Skin epidermis (tissue), 12 donors: Measurements from ENCODE around the gene PLA2G2C.

Experiments used
- H3K27ac ChIP-seq, 21 experiments: fragments of 200-600 bp; sonication (generic) in 11 of 21; one replicate each; pipeline ENCODE4 v1.5.0; 2020; ENCODE audit warnings: mild to moderate bottlenecking in 3 of 21, inconsistent platforms in 2 of 21, moderate library complexity in 2 of 21
- H3K4me3 ChIP-seq, 7 experiments: fragments of 200-600 bp; sonication (generic) in 2 of 7; one replicate each; pipeline ENCODE4 v1.5.0; 2020; ENCODE audit warnings: inconsistent platforms in 2 of 7, mild to moderate bottlenecking in 2 of 7, moderate library complexity in 1 of 7

Gene PLA2G2C

DNA sequence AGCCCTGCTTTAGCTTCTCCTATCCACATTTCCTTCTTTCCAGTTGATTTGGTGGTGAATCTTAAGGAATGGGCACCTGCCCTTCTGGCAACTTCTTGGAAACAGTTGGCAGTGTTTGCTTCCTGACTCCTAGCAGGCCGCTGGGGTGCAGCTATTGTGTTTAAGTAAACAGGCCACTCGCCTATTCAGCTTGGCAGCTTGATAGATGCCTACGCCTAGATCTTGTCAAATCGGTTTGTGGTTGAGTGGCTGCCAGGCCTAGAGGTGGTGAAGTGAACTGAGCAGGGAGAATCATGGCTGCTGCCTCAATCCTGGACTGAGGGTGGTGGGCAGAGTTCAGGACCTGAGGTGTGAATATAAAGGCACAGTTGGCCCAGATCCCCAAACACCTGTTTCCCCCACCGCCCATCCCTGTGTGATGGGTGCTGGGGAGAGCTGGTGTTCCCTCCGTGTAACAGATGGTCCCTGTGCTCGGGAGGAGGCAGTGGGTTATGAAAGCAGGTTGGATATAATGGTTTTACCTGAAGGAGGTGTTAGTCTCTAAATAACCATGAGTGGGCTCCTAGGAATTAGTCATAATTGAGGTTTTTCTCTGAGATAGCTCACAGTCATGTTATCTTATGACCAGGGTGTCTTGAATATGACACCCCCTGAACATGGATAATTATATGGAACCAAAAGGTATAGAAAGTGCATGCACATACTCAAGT, 940 bp upstream of the PLA2G2C start:
- Histone ChIP-seq H3K4me3 (no peak overlapping the region), H3K27ac (peak overlapping the region in 9 of 21 experiments; percentile 6 to 67 (median 49))

GRCh38 chr1:20184997-20185833, 1.1 kb downstream of the PLA2G2C start:
- peak overlapping the region; percentile 16 to 37 (median 23) for H3K4me3 ChIP-seq
- peak overlapping the region in 15 of 21 experiments; percentile 8 to 82 (median 49) for H3K27ac ChIP-seq

DNA sequence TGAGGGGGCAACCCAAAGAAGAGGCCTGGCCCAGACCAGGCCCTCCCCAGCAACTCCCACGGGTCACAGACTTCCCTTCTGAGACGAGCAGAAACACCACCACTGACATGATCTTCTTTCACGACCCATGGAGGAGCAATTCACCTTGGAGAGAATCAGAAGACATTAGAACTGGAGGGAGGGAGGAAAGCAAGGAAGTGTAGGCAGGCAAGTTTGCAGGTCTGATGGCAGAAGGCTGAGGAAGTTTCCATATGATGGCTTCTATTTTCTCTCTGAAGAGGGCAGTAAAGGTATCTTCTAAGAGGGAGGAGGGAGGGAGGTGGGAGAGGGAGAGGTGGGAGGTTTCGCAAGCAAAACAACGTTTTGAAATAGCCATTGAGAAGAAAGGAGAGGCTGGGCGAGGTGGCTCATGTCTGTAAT, 1.8 kb downstream of the PLA2G2C start:
- H3K27ac ChIP-seq: peak overlapping the region in 1 of 21 experiments; percentile 39
- no peak overlapping the region for H3K4me3 ChIP-seq

DNA sequence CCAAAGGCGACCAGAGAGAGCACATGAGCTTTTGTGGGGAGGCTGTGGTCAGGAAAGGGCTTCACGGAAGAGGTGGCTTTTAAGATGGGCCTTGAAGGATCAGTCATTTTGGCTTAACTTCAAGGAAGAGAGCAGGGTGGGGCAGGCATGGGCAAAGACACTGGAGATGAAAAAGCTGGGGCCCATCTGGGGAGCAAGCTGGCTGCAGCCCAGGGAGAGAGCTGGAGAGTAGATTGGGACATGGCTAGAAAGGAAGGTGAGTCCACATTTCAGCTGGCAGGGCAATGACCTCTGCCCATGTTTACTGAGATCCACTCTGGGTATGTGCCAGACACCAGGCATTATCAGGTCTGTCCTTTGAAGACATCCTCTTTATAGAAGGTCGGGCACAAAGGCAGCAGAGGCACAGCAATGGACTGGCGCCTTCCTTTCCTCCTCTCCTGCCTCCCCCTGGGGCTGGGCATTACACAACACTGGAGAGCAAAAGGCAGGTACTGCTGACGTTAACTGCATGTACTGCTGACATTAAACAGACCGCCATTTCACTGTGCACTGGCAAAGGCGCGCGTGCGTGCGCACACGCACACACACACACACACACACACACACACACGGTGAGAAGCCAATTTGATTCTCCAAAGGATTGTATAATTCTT, 2.6 kb downstream of the PLA2G2C start:
- Histone ChIP-seq H3K27ac (no peak overlapping the region), H3K4me3 (no peak overlapping the region)

DNA sequence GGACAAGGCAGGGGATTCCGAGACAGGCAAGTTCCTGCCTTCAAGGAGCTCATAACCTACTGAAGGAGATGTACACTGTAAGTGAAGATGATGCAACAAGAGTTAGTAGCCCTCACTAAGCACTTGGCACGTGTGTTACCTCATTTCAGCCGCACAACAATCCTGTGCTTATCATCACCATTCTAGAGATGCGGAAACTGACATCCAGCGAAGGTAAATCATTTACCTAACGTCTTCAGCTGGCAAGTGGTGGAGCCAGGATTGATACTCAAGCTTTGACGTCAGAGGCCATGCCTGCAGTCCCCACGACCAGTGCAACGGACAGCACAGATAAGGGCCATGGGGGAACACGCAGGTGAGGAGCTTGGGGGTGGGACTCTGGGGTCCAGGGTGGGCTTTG, 3.3 kb downstream of the PLA2G2C start:
- no peak overlapping the region for H3K27ac ChIP-seq
- H3K4me3 ChIP-seq: no peak overlapping the region

DNA sequence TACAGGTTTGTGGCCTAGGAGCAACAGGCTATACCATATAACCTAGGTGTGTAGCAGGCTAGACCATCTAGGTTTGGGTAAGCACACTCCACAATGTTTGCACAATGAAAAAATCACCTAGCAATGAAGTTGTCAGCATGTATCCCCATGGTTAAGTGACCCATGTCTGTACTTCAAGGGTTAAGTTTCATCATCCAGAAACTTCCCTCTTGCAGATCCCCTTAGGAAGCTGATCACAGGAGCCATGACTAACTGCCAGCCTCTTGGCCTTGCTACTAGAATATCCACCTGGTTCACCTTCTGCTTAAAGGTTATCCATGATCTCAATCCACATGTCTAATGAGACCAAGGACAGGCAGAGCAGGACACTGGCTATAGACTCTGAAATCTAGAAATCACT, 3.9 kb downstream of the PLA2G2C start:
- Histone ChIP-seq H3K4me3 (no peak overlapping the region), H3K27ac (no peak overlapping the region)

DNA sequence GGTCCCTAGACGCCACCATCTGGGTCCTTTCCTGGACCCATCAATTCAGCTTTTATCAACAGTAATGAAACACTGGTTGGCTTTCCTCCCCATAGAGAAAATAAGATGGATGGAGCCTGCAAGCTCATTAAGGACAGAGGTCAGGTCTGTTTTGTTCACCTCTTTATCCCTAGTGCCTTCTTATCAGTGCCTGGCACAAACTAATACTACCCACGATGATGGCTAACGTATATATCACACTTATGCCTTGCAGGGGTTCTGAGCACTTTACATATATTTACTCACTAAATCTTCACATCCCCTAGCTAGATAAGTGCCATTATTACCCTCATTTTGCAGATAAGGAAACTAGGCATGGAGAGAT, 5.5 kb downstream of the PLA2G2C start:
- Histone ChIP-seq H3K4me3 (no peak overlapping the region), H3K27ac (no peak overlapping the region)

GRCh38 chr1:20180129-20180843, 6.0 kb downstream of the PLA2G2C start:
- Histone ChIP-seq H3K27ac (no peak overlapping the region), H3K4me3 (no peak overlapping the region)

GRCh38 chr1:20179371-20180128, 6.8 kb downstream of the PLA2G2C start:
- no peak overlapping the region for H3K4me3 ChIP-seq
- no peak overlapping the region for H3K27ac ChIP-seq

- Histone ChIP-seq H3K27ac (no peak overlapping the region), H3K4me3 (no peak overlapping the region)
These were observed 7.5 kb downstream of the PLA2G2C start for GRCh38 chr1:20178634-20179370.

DNA sequence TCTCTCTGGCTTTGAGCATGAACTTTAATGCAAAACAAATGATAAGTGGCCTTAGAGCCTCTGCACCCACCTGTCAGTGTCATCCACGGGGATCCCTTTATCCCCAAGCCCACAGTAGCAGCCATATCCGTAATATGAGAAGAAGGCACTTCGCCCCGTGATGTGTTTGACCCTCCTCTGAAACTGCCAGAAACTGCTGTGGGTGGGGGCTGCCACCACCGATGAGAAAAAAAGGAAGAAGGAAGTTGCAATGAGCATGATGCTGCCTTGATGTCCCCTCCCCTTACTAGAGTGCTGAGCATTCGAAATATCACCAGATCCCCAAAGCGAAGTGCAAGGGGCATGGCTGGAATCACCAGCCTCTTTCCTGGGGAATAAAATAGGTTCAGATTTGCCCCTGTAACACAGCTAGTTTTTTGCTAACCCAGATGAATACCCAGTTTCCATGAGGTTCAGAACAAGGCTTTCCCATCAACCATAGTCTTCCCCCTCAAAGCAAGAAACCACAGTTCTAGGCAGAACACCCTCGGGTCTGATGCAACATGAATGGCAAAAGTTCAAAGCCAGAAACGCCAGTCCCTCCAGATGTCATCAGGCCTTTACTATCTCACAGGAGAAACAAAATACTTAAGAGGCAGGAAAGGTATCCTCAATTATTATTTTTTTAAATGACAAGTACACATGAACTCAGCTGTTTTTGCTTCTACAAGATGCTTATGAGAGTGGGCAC, 11.2 kb downstream of the PLA2G2C start:
- no peak overlapping the region for H3K4me3 ChIP-seq
- H3K27ac ChIP-seq: no peak overlapping the region

DNA sequence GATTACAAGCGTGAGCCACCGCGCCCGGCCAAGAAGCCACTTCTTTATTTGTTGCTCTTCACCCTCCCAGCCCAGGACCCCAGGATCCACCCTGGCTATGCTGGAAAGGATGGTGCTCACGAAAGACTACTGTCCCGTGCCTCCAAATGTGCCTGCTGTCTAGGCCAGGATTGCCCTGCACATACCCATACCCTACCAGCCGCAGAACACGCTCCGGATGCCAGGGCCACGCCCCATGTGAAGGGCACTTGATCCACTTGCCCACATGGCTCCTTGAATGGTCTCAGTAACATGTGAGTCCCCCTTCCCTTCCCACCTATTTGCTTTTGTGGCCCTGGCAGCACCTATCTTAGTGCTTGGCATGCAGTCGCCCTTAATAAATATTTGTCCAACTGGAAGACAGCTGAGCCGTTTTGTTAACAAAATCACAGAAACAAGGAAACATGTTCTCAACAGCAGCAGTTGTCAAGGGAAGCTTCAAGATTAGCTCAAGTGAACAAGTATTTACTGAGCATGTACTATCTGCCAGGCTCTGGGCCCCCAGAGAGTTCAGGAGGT, 14.2 kb downstream of the PLA2G2C start:
- H3K4me3 ChIP-seq: no peak overlapping the region

DNA sequence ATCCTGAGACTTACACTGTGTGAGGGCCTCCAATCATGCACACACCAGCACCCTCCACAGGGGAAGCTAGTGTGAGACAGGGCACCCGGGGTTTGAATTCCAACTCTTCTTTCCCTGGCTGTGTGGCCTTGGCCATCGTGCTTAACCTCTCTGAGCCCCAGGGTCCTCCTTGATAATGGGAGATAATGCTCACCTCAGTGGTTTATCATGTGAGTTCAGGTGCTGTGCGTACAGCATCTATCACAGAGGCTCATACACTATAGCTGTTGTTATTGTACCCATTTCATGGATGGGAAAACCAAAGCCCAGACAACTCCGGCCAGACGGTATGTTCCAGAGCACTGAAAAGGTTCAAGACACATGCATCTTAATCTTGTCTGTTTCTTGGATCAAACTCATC, 16.4 kb downstream of the PLA2G2C start:
- Histone ChIP-seq H3K27ac (no peak overlapping the region), H3K4me3 (no peak overlapping the region)

More for the DNA sequence above, 14.2 kb downstream of the PLA2G2C start:
- H3K27ac ChIP-seq: no peak overlapping the region

DNA sequence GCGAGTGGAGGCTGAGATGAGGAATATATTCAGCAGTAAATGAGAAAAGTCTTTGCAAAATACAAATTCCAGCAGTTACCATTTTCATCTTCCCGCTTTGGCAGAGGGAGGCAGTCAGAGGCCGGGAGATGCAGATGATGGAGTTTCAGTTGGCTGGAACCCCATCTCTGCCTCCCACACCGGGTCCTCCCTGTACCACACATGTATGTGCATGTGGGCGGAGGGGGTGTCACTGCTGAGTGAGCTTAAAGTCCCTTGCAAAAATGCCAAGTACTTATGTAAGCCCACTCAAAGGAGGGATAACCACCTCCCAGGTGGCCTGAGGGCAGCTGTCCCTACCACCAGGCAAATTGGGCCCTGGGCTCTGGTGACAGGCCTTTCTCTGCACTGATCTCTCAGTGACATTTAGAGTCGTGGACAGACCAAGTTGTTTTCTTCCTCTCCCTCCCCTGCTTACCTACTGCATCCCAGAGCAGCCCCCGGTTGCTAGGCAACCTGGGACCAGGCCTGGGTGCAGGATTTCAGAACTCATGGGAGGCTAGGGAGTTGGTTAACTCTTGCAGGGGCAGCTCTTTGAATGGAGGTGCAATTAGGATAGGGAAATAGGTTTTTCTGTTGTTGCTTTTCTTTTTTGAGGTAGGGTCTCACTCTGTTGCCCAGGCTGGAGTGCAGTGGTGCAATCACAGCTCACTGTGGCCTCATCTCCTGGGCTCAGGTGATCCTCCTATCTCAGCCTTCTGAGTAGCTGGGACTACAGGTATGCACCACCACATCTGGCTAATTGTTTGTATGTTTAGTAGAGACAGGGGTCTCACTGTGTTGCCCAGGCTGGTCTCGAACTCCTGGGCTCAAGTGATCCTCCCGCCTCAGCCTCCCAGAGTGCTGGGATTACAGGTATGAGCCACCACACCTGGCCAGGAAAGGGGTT, 17.5 kb downstream of the PLA2G2C start:
- no peak overlapping the region for H3K27ac ChIP-seq
- H3K4me3 ChIP-seq: no peak overlapping the region

DNA sequence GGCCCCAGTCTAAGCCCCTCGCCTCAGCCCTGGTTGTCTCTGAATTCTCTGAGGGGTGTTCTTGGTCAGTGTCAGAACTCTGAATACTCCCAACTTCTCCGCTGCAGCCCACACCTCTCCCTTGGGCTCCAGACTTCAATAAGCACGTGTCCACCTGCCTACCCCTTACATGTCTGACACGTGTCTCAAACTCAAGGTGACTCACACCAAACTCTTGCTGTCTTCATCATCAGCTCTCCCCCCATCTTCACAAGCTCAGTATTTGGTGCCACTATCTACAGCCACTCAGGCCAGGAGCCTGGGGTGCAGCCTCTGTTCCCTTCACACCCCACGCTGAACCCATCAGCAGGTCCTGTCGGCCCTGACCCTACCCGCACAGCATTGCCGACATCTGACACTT, 19.2 kb downstream of the PLA2G2C start:
- no peak overlapping the region for H3K27ac ChIP-seq
- no peak overlapping the region for H3K4me3 ChIP-seq

DNA sequence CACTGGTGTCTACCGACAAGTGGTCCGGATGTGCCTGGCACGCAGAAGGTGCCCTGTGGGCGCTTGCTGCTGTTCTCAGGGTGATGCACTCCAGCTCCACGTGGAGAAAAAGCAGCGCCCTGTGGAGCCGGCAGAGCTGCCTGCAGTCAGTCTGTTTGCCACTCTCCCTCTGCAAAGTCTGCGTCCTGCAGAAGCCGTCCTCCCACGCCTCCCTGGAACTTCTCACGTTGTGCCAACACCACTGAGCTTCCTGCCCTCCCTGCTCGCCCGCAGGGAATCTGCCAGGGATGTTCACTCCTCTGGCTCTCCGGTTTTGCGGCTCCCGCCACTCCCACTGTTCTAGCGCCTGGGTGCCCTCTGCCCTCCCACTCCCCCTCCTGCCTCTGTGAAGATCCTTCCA, 20.3 kb downstream of the PLA2G2C start:
- no peak overlapping the region for H3K27ac ChIP-seq
- no peak overlapping the region for H3K4me3 ChIP-seq

- no peak overlapping the region for H3K4me3 ChIP-seq
- no peak overlapping the region for H3K27ac ChIP-seq
These were observed 20.8 kb downstream of the PLA2G2C start for GRCh38 chr1:20165522-20165951.
